IMR-90 (cell line): ENCODE data around the gene NPEPPS. TPM values are rescaled to one million over a fixed set of nuclear protein-coding genes. Genes with fewer than 3 reads are reported as not detected.
"Not testable (repeated sequence)": the region's sequence is repeated elsewhere in the genome, so short reads cannot be mapped to it uniquely, and the experiment has no call there.

Experiments used
- ATAC-seq: fragments of 200-7000 bp; cut with Tn5 transposase; 2 replicates; pipeline ENCODE4 v1.9.1; 2020; ENCODE audit warnings: low read depth, mild to moderate bottlenecking, moderate library complexity
- BruUV-seq: library from RNA; stranded (reverse); fragments of 400-500 nt; replicated peaks from 2 replicates; lab custom pipeline; 2021; lab: Mats Ljungman, UMichigan
- CTCF ChIA-PET: fragments of 300-600 bp; formaldehyde crosslinking; extraction: SDS; loops from one replicate; lab custom pipeline; 2021; ENCODE audit warnings: antibody characterized with exemption; lab: Yijun Ruan, JAX
- POLR2A ChIA-PET: fragments of 300-600 bp; sonication (Branson Sonifier 250); formaldehyde crosslinking; loops from one replicate; lab custom pipeline; 2022; ENCODE audit warnings: antibody characterized with exemption; ENCODE audit not compliant: unreplicated experiment; lab: Charles Lee
- DNase-seq: peaks from one replicate; pipeline ENCODE4 v3.0.0; 2013
- H2AFZ ChIP-seq: replicated peaks from 2 replicates; pipeline ENCODE3; 2013; ENCODE audit warnings: low read length, mild to moderate bottlenecking; ENCODE audit not compliant: poor library complexity
- H2AK5ac ChIP-seq: 2 replicates; pipeline ENCODE4 v1.6.1; 2013; ENCODE audit warnings: low read depth, low read length, inconsistent platforms
- H2AK9ac ChIP-seq: replicated peaks from 2 replicates; pipeline ENCODE3; 2013; ENCODE audit warnings: mild to moderate bottlenecking, low read depth, low read length, moderate library complexity; ENCODE audit not compliant: poor library complexity
- H2BK120ac ChIP-seq: 2 replicates; pipeline ENCODE4 v1.6.1; 2013; ENCODE audit warnings: low read depth, low read length, inconsistent platforms
- H2BK15ac ChIP-seq: 3 replicates; pipeline ENCODE4 v1.6.1; 2013; ENCODE audit warnings: low read depth, low read length, inconsistent platforms
- H2BK20ac ChIP-seq: 2 replicates; pipeline ENCODE4 v1.6.1; 2013; ENCODE audit warnings: low read depth, mild to moderate bottlenecking, inconsistent platforms, low read length, moderate library complexity
- H2BK5ac ChIP-seq: 2 replicates; pipeline ENCODE4 v1.6.1; 2013; ENCODE audit warnings: mild to moderate bottlenecking, low read depth, low read length, inconsistent platforms; ENCODE audit not compliant: poor library complexity, severe bottlenecking
- H3K14ac ChIP-seq: replicated peaks from 2 replicates; pipeline ENCODE4 v1.6.1; 2013; ENCODE audit warnings: low read depth, low read length, inconsistent platforms
- H3K18ac ChIP-seq: 2 replicates; pipeline ENCODE4 v1.6.1; 2013; ENCODE audit warnings: low read depth, low read length, control low read depth
- H3K23ac ChIP-seq: 2 replicates; pipeline ENCODE4 v1.6.1; 2013; ENCODE audit warnings: low read depth, low read length, inconsistent platforms
- H3K27ac ChIP-seq: 2 replicates; pipeline ENCODE4 v1.5.1; 2013; ENCODE audit warnings: mild to moderate bottlenecking, control low read depth, low read length; ENCODE audit not compliant: insufficient read depth
- H3K27me3 ChIP-seq: 2 replicates; pipeline ENCODE4 v1.6.1; 2013; ENCODE audit warnings: low read length; ENCODE audit not compliant: control insufficient read depth, insufficient read depth
- H3K36me3 ChIP-seq: 2 replicates; pipeline ENCODE4 v1.6.1; 2013; ENCODE audit warnings: low read length, mixed read lengths; ENCODE audit not compliant: control insufficient read depth, insufficient read depth
- H3K4ac ChIP-seq: 2 replicates; pipeline ENCODE4 v1.6.1; 2013; ENCODE audit warnings: low read depth, low read length, inconsistent platforms
- H3K4me1 ChIP-seq: 2 replicates; pipeline ENCODE4 v1.6.1; 2013; ENCODE audit warnings: low read length, mixed read lengths; ENCODE audit not compliant: control insufficient read depth, insufficient read depth
- H3K4me2 ChIP-seq: 2 replicates; pipeline ENCODE4 v1.6.1; 2013; ENCODE audit warnings: low read depth, mild to moderate bottlenecking, control low read depth, low read length, moderate library complexity
- H3K4me3 ChIP-seq: 2 replicates; pipeline ENCODE4 v1.5.1; 2013; ENCODE audit warnings: low read depth, mild to moderate bottlenecking, control low read depth, low read length, moderate library complexity; ENCODE audit not compliant: insufficient read depth
- H3K56ac ChIP-seq: 2 replicates; pipeline ENCODE4 v1.6.1; 2013; ENCODE audit warnings: low read length, inconsistent platforms; ENCODE audit not compliant: insufficient read depth; ENCODE audit errors: extremely low read depth
- H3K79me1 ChIP-seq, 2 experiments: 2 replicates each; pipeline ENCODE4 v1.6.1; 2013; ENCODE audit warnings: low read length in 2 of 2, inconsistent platforms in 1 of 2, low read depth in 1 of 2
- H3K9ac ChIP-seq: 2 replicates; pipeline ENCODE4 v1.6.1; 2013; ENCODE audit warnings: low read depth, low read length, control low read depth
- H3K9me1 ChIP-seq: 2 replicates; pipeline ENCODE4 v1.6.1; 2013; ENCODE audit warnings: low read length, inconsistent platforms; ENCODE audit not compliant: insufficient read depth
- H3K9me3 ChIP-seq: 2 replicates; pipeline ENCODE4 v1.6.1; 2013; ENCODE audit warnings: low read length; ENCODE audit not compliant: control insufficient read depth, insufficient read depth
- H4K20me1 ChIP-seq: 2 replicates; pipeline ENCODE4 v1.6.1; 2013; ENCODE audit warnings: low read length, inconsistent platforms; ENCODE audit not compliant: insufficient read depth
- H4K5ac ChIP-seq: 2 replicates; pipeline ENCODE4 v1.6.1; 2013; ENCODE audit warnings: mild to moderate bottlenecking, low read depth, low read length, control low read depth
- H4K8ac ChIP-seq, 2 experiments: 2 replicates each; pipeline ENCODE4 v1.6.1; 2013; ENCODE audit warnings: low read depth in 2 of 2, low read length in 2 of 2, control low read depth in 1 of 2, inconsistent platforms in 1 of 2
- H4K91ac ChIP-seq: 2 replicates; pipeline ENCODE4 v1.6.1; 2013; ENCODE audit warnings: low read depth, low read length, inconsistent platforms; ENCODE audit not compliant: insufficient read depth
- WGBS, 2 experiments: methylation state at CpG; one replicate each; pipeline versions ENCODE4 v1.1.5 to v1.1.7; 2013; ENCODE audit warnings: missing lambda C conversion rate in 2 of 2; ENCODE audit not compliant: insufficient read length in 1 of 2; ENCODE audit errors: extremely low coverage in 2 of 2; 5-methylcytosine and 5-hydroxymethylcytosine counted together
- dilution Hi-C: fragments of 300-500 bp; cut with HindIII; formaldehyde crosslinking; loops from one replicate; pipeline ENCODE4 v1.14.3; 2018; ENCODE audit warnings: low sequenced_read_pairs; ENCODE audit not compliant: unreplicated experiment
- in situ Hi-C: fragments of 300-500 bp; cut with MboI; formaldehyde crosslinking; loops from 3 replicates; pipeline ENCODE4 v1.14.3; 2019; ENCODE audit warnings: low sequenced_read_pairs, inconsistent platforms, mixed read lengths
- intact Hi-C: fragments of 100-400 bp; cut with micrococcal nuclease; formaldehyde crosslinking; loops from 2 replicates; pipeline ENCODE4 v1.10.0; 2022
- polyA plus RNA-seq, 3 experiments: library from polyadenylated mRNA; depleted of rRNA; stranded (reverse); fragments of >200 nt; gene quantifications; 2 replicates each; pipeline ENCODE4 v1.2.3, GENCODE V29; 2012; ENCODE audit warnings: low replicate concordance in 1 of 3
- total RNA-seq: library from RNA; depleted of rRNA; stranded (reverse); fragments of >200 nt; gene quantifications from 2 replicates; pipeline ENCODE4 v1.2.3, GENCODE V29; 2012

The NPEPPS gene
- total and polyA plus RNA-seq, 2 of the 4 experiments (the other 2 are of a cell fraction), result 54.1 to 64.6 TPM

DNA sequence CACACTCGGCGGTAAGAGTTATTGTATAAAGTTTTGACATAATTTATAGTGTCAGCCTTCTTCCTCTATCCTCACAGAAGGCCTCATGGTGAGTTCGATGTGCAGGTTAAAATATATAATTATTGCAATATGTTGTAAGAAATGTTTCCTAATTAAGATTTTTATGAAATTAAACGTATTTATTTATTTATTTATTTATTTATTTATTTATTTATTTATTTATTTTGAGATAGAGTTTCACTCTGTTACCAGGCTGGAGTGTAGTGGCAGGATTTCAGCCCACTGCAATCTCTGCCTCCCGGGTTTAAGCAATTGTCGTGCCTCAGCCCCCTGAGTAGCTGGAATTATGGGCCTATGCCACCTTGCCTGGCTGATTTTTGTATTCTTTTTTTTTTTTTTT lies 13.4 kb downstream of the NPEPPS start:
- H3K56ac ChIP-seq, H3K36me3 ChIP-seq, H2BK20ac ChIP-seq, H4K91ac ChIP-seq, H2BK15ac ChIP-seq, H2AK5ac ChIP-seq, in situ Hi-C loops, BruUV-seq, POLR2A ChIA-PET, H3K27me3 ChIP-seq, H3K4me3 ChIP-seq, H4K20me1 ChIP-seq, H3K9me1 ChIP-seq, H3K4ac ChIP-seq, intact Hi-C loops, H3K14ac ChIP-seq, dilution Hi-C loops, H2AFZ ChIP-seq, H2BK5ac ChIP-seq, H4K8ac ChIP-seq, H3K9me3 ChIP-seq, ATAC-seq, H3K4me1 ChIP-seq, H2AK9ac ChIP-seq, H3K18ac ChIP-seq, CTCF ChIA-PET, H3K4me2 ChIP-seq, H3K9ac ChIP-seq, H3K23ac ChIP-seq, DNase-seq, H3K27ac ChIP-seq, H2BK120ac ChIP-seq, H4K5ac ChIP-seq: not testable (repeated sequence)
- H3K79me1 ChIP-seq, result peaks cover 5 to 14% of the 10 kb centered on the region in 2 experiments; a peak in 2 of 4 replicates
- WGBS, 2 experiments, result no CpG with 5 or more reads among the region's 6 CpGs

DNA sequence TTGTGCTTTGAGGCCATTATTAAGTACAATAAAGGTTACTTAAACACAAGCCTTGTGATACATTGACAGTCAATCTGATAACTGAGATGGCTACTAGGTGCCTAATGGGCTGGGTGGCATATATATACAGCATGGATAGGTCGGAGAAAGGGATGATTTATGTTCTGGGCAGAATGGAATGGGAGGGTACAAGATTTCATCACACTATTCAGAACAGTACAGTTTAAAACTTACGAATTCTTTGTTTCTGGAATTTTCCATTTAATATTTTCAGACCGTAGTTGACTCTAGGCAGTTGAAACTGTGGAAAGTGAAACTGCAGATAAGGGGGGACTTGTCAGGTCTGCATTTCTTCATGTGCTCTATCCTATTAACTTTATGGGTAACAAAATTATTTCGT lies 23.8 kb downstream of the NPEPPS start:
- H2BK120ac ChIP-seq, H2BK20ac ChIP-seq, H2AFZ ChIP-seq, H2AK5ac ChIP-seq, H4K5ac ChIP-seq, H2AK9ac ChIP-seq, dilution Hi-C loops, H3K18ac ChIP-seq, H2BK15ac ChIP-seq, H3K14ac ChIP-seq, H3K4me2 ChIP-seq, H3K36me3 ChIP-seq, H3K56ac ChIP-seq, H4K91ac ChIP-seq, H4K20me1 ChIP-seq, H3K9me1 ChIP-seq, H4K8ac ChIP-seq, H3K9ac ChIP-seq, H3K4ac ChIP-seq, DNase-seq, ATAC-seq, BruUV-seq, H3K27me3 ChIP-seq, H3K9me3 ChIP-seq, H3K4me1 ChIP-seq, H3K4me3 ChIP-seq, H3K23ac ChIP-seq, POLR2A ChIA-PET, CTCF ChIA-PET, H2BK5ac ChIP-seq, H3K27ac ChIP-seq, H3K79me1 ChIP-seq, intact Hi-C loops, in situ Hi-C loops: not testable (repeated sequence)
- no CpG with 5 or more reads among the region's 4 CpGs for WGBS, 2 experiments
